Fibroblast of lung (primary cell): ENCODE results near the gene LRRC66.

Experiments used
- CTCF ChIP-seq, 2 donors: IDR thresholded peaks in 1 of 2; conservative IDR thresholded peaks in 1 of 2; 1 replicate in 1 of 2; 2 replicates in 1 of 2; pipeline ENCODE4 v1.5.1; 2011 to 2012; ENCODE audit warnings: low read length in 2 of 2, control low read depth in 1 of 2, inconsistent platforms in 1 of 2, low read depth in 1 of 2, mild to moderate bottlenecking in 1 of 2
- EZH2 ChIP-seq: IDR thresholded peaks from 2 replicates; pipeline ENCODE4 v1.5.1; 2012; ENCODE audit warnings: low read length, control low read depth, mild to moderate bottlenecking; ENCODE audit errors: missing control alignments

GRCh38 chr4:52058275-52058674, 38.1 kb upstream of the LRRC66 start:
- TF ChIP-seq CTCF (conservative IDR thresholded peaks at IDR 0.05 in 1 of 2, IDR thresholded peaks at IDR 0.05 in 1 of 2; ENCODE audit: low read depth in 1 of 2, low read length in 2 of 2): no peak
- TF ChIP-seq EZH2: no peak
